ENCODE data around the gene ZFP62. TPM values are rescaled to one million over a fixed set of nuclear protein-coding genes. Genes with fewer than 3 reads are reported as not detected.

ZFP62 gene
- total and polyA plus RNA-seq, 7 experiments from 2014 or later: 24.9 to 80.4 (median 31.5) TPM

Other genes starting within 250 kb of the ZFP62 start
- 1 to 10 TPM in 4 of 5 experiments, under 1 TPM in 1; 0.53 to 6.0 (median 3.3) TPM for gene FLT4, start 211.7 kb downstream of the ZFP62 start, total RNA-seq
- under 1 TPM; 0.64 to 0.68 TPM for gene FLT4, start 211.7 kb downstream of the ZFP62 start, polyA plus RNA-seq
- not detected for gene OR2Y1, start 121.2 kb downstream of the ZFP62 start, total RNA-seq
- gene OR2Y1, start 121.2 kb downstream of the ZFP62 start, polyA plus RNA-seq: not detected
- 100 to 1,000 TPM; 101 to 206 (median 196) TPM for gene MGAT1, start 58.5 kb downstream of the ZFP62 start, total RNA-seq
- gene MGAT1, start 58.5 kb downstream of the ZFP62 start, polyA plus RNA-seq: 100 to 1,000 TPM in 1 of 2 donors, 10 to 100 TPM in 1; 98.6 to 178 TPM
- not detected for gene BTNL8, start 37.9 kb upstream of the ZFP62 start, total RNA-seq
- not detected for gene BTNL8, start 37.9 kb upstream of the ZFP62 start, polyA plus RNA-seq
- not detected for gene BTNL3, start 127.6 kb upstream of the ZFP62 start, total RNA-seq
- gene BTNL3, start 127.6 kb upstream of the ZFP62 start, polyA plus RNA-seq: not detected
- gene BTNL9, start 179.0 kb upstream of the ZFP62 start, total RNA-seq: 1 to 10 TPM in 1 of 5 experiments, not detected in 4; 1.6 TPM
- gene BTNL9, start 179.0 kb upstream of the ZFP62 start, polyA plus RNA-seq: not detected

All from naive thymus-derived CD4-positive, alpha-beta T cell (primary cell).